Measurements from ENCODE around the gene FHOD3. TPM values are rescaled to one million over a fixed set of nuclear protein-coding genes. Genes with fewer than 3 reads are reported as not detected.

Gene FHOD3
- total and polyA plus RNA-seq, 2 of the 8 experiments (the other 6 are each of a cell fraction or from before 2014, with no cell fraction given): 9.7 to 10.5 TPM

GRCh38 chr18:36650906-36651305 lies 353.4 kb downstream of the FHOD3 start:
- no peak overlapping the region for H4K5ac ChIP-seq (ENCODE audit: insufficient read length, low read depth, low read length)
- TF ChIP-seq GTF2F1 (IDR thresholded peaks at IDR 0.05; ENCODE audit: borderline replicate concordance, low read depth, low read length): no peak
- no peaks in the 10 kb centered on the region for H3K79me1 ChIP-seq (ENCODE audit: low read depth, low read length)
- H2BK20ac ChIP-seq (ENCODE audit: low read length): no peak overlapping the region
- H3K56ac ChIP-seq (replicated peaks; ENCODE audit: insufficient read length, low read depth, low read length): no peak overlapping the region
- no peak overlapping the region for H2BK120ac ChIP-seq (replicated peaks; ENCODE audit: low read depth, low read length)
- no peak overlapping the region for H2BK5ac ChIP-seq (ENCODE audit: low read depth, low read length)
- H3K79me2 ChIP-seq (ENCODE audit: control insufficient read depth in 1 of 2, insufficient read depth in 2 of 2, low read length in 2 of 2): no peaks in the 10 kb centered on the region
- H3K36me3 ChIP-seq (ENCODE audit: control insufficient read depth in 2 of 4, insufficient read depth in 4 of 4, low read length in 3 of 4): no peaks in the 10 kb centered on the region
- no peak overlapping the region for H2AFZ ChIP-seq (ENCODE audit: low read length)
- H3K4me1 ChIP-seq (replicated peaks in 1 of 4; ENCODE audit: control insufficient read depth in 3 of 4, insufficient read depth in 4 of 4, low read length in 3 of 4): peaks cover 0 to 4% (median 0%) of the 10 kb centered on the region in 4 experiments; a peak in 1 of 7 replicates
- no peak overlapping the region for H3K9ac ChIP-seq (replicated peaks in 1 of 4; ENCODE audit: extremely low read depth in 1 of 4, low read depth in 3 of 4, low read length in 3 of 4)
- WGBS, 2 experiments (ENCODE audit: extremely low coverage in 1 of 2, insufficient coverage in 1 of 2, insufficient read length in 1 of 2, insufficient replicate concordance in 2 of 2, low coverage in 1 of 2, low lambda C conversion rate in 2 of 2, missing lambda C conversion rate in 1 of 2): 88% methylated on average over 6 of the region's 6 CpGs; no CpG with 5 or more reads in 1 of the 2 experiments
- H3K23ac ChIP-seq (ENCODE audit: insufficient read length): no peak overlapping the region
- H3K4me3 ChIP-seq (ENCODE audit: extremely low read depth in 1 of 4, insufficient read depth in 2 of 4, low read depth in 3 of 4, low read length in 4 of 4): no peak overlapping the region
- no peaks in the 10 kb centered on the region for H4K20me1 ChIP-seq (replicated peaks in 1 of 2; ENCODE audit: control insufficient read depth in 1 of 2, insufficient read depth in 2 of 2, low read length in 2 of 2)
- POLR2A ChIA-PET (ENCODE audit: partially characterized antibody): no interaction called here
- H3K14ac ChIP-seq (ENCODE audit: insufficient read length): no peak overlapping the region
- H3K9me3 ChIP-seq (ENCODE audit: insufficient read depth in 2 of 2, low read depth in 1 of 2, low read length in 1 of 2): no peaks in the 10 kb centered on the region
- FAIRE-seq (no peak), DNase-seq (ENCODE audit: low read depth in 1 of 2, low spot score in 2 of 2) (no peak)
- no peaks in the 10 kb centered on the region for H3K23me2 ChIP-seq (ENCODE audit: low read depth, low read length)
- no peak overlapping the region for H2AK5ac ChIP-seq (ENCODE audit: low read depth, low read length)
- H3K4ac ChIP-seq (replicated peaks; ENCODE audit: insufficient read length, low read depth, low read length): no peak overlapping the region
- H2BK12ac ChIP-seq (ENCODE audit: low read depth, low read length): no peak overlapping the region
- no peak overlapping the region for H3K18ac ChIP-seq (ENCODE audit: extremely low read depth, low read length)
- no peak overlapping the region for H2BK15ac ChIP-seq (ENCODE audit: low read length)
- no peaks in the 10 kb centered on the region for H3K27me3 ChIP-seq (replicated peaks in 1 of 4; ENCODE audit: control insufficient read depth in 3 of 4, extremely low read depth in 1 of 4, insufficient read depth in 3 of 4, low read length in 3 of 4)
- no peak overlapping the region for H3K4me2 ChIP-seq (ENCODE audit: insufficient read depth in 1 of 2, low read depth in 2 of 2, low read length in 2 of 2)
- CTCF ChIA-PET (ENCODE audit: partially characterized antibody): interaction anchor here (0.6 to 3.3 kb wide), 7 partner anchors 9 to 366 kb away, joined by 3 to 15 read pairs (median 4); no protein-coding TSS in a partner anchor
- no peak overlapping the region for H3K27ac ChIP-seq (ENCODE audit: low read depth, low read length)
- no peak overlapping the region for H4K8ac ChIP-seq (ENCODE audit: extremely low read depth, insufficient read depth, low read length)
- H4K91ac ChIP-seq (replicated peaks; ENCODE audit: insufficient read length, low read length): no peak overlapping the region
